NCI-H1694 treated with DMSO at 0.1 percent for 48 hours (cell line): ENCODE measurements around the gene PPM1M.

Experiments
- DNase-seq: peaks from one replicate; lab custom pipeline; 2025; lab: John Stamatoyannopoulos, UW

Gene PPM1M

DNA sequence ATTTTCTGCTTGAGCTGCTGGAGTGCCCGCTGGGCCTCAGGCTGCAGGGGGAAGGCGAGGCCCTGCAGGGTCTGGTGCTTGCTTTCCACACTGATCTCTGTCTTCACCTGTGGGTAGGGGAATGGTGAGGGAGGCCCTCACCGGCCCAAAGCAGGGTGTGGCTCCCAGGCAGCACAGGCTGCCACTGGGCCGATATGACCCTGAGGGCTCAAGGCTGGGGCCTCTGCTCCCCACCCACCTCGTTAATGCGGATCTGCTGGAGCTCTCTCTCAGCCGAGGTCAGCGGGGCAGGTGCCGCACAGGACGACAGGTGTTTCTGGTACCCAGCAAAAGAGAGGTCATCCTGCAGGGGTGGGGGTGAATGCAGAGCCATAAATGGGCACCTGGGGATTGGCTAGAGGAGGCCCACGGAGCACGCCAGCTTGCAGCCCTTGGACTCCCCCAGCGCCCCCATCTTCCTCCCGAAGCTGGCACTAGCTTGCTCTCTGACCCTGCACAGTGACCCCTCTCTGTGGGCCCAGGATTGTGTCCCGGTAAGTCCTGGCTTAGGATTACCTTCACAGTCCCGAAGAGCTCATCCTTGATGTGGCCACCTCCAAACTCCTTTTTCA lies 14.6 kb upstream of the PPM1M start:
- no peak for DNase-seq

DNA sequence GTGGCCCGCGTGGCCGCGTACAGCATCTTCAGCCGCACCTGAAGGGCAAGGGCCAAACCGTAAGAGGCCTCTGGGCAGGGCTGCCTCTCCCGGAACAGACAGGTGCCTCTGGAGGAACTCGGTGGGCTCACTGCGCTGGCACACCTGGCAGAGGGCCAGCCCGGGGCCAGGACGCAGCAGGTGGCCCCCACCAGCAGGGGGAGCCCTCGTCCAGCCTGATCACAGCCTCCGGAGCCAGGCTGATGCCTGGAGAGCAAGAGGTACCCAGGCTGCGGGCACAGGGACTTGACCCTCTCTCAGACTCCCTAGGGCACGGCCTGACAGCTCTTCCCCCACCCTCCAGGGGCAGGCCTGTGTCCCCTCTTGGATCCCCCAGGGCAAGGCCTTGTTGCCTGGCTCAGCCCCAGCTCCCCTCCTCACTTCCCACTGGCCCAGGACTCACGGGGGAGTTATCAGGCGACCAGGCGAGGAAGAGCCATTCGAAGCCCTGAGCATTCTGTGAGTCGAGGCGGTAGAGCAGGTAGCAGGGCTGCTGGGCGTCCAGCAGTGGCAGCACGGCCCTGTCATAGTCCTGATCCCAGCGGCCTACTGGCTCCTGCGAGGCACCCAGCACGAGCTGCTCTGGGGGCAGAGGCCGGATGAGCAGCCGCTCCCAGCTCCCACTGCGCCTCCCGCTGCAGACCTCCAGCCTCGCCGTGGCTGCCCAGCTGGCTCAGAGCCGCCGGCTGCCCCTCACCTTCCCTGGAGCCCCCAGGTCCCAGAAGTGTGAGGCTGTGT lies 13.9 kb upstream of the PPM1M start:
- peak; percentile 19 for DNase-seq

DNA sequence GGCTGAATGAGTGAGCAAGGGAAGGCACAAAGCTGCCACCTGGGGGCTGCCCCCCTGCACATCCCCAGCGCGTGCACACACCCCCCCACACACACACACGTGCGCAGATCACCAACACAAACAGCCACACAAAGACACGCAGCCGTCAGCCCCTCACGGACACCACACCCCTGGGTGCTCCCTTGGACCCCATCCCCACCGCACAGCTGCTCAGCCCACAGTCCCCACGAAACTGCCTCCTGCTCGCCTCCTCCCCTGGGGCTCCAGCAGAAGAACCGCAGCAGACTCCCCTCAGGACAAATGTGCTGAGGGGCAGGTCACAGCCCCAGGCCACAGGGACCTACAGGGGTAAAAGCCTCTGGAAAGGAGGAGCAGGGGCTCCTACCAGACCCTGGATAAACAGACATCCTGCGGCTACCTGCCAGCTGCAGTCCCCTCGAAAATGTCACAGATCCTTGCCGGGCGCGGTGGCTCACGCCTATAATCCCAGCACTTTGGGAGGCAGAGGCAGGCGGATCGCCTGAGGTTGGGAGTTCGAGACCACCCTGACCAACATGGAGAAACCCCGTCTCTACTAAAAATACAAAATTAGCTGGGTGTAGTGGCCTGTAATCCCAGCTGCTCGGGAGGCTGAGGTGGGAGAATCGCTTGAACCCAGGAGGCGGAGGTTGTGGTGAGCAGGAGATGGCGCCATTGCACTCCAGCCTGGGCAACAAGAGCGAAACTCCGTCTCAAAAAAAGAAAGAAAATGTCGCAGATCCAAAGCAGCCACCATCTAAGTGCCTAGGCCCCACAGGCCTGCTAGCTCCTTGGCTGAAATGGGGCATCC lies 13.1 kb upstream of the PPM1M start:
- no peak for DNase-seq

DNA sequence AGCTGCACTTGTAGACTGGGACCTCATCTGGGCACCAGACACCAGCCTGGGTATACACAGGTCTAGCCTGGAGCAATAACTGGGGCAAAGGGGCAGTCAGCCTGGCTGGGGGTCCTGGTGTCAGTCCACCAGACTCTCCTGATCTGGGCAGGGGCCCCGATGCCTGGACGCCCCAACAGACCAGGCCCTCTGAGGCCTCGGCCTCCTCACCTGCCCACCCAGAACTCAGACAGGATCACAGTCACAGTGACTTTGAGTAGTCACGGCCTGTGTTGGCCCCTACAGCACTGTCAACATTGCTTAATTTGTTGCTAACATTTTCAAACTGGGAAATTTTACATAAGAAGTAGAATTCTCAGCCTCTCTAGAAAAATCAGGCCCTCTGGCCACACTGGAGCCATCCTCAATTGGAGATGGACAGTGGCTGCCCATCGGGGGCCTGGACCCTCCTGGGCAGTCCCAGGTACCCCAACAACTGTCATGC lies 12.4 kb upstream of the PPM1M start:
- DNase-seq, result no peak

DNA sequence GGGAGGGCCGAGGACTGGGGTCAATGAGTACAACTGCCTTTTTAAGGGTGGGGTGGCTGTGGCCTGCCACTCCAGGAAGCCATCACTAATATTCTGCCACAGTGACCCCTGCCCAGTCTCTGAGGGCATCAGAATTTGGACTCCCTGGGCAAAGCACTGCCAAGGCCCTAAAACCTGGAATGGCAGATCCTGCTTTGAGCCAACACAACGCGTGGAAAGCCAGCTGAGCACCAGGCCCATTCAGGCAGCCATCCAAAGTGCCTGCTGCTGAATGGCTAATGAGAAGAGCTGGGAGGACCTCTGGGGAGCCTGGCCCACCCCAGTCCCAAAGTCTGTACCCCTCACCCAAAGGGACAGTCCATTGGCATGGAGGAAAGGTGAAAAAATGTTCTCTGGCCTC lies 11.6 kb upstream of the PPM1M start:
- DNase-seq, result no peak

DNA sequence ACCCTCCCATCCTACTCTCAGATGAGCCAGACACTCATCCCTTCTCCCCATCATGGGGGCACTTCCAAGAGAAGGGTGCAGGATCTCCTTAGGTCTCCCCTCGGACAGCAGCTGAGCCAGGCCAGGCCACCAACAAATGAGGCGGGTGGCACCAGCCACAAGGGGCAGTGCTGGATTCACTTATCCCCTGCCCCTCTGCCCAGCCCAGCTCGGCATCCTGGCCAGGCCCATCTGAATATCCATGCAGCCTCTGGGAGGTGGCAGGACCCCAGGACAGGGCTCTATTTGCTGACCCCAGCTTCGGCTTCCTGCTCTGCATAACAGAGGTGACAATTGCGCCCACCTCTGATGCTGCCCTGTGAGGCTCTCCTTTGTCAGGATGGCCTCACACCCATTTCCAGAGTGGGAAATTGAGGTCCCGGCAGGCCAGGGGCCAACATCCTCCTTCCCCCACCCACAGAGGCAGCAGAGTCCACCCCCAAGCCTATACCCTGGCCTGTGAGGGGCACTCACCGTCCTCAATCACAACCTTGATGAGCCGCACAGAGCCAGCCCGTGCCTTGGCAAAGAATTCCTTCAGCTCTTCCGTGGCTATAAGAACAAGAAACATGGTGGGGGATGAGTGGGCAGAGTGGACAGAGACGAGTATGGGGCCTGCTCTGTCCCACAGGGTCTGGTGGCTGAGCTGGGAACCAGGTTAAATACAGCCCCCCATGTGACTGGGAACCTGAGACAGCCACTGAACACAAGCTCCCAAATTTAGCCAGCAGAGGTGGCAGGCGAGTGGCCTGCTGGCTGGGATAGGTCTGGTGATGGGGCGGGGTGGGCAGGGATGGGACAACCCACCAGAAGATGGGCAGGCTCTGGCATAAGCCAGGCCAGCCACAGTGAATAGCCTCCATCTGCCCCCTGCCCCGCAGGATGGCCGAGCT lies 10.8 kb upstream of the PPM1M start:
- no peak for DNase-seq

DNA sequence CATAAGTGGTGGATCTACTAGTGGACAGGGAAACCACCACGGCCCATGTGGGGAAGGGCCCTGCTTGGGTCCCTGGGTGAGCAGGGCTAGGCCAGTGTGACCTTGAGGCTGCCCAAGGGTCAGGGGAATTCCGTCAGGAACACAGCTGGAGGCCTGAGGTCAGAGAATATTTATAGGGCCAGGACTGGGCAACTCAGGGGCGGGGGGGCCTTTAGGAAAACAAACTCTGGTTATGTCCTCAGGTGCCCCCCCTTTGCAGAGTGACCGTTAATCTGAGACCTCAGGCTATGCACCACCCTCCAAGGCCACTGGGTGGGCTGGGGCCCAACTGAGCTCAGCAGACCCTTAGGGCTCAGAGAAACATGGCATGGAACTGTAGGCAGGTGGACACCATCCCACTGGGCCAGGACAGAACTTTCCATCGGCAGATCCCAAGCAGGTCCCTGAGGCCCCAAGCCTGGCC lies 9.1 kb upstream of the PPM1M start:
- DNase-seq, result no peak

DNA sequence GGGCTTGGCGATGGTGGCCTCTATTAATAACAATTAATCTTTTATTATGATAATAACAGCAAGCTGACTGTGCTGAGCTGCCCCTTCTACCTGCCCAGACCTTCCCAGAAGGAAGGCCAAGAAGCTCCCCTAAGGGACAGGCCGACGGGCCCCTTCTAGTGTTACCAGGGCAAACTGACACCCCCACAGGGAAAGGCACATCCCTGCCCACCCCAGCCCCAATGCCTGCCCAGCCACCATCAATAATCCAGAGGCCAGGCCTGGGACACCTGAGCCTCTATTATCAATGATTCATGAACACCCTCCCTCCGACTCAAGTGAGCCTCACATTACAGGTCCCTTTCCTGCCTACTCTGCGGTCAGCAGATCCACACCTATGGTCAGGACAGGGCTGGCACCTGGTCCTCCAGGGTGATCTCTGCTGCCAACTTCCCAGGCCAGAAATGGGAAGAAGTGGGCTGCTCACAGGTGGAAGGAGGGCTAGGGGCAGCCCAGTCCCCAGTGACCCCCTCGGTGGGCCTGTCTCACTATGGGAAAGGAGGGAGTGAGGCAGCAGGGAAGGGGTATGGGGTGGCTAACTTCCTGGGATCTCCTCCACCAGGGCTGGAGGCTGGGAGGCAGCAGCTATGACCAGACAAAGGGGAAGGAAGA lies 8.4 kb upstream of the PPM1M start:
- no peak for DNase-seq

DNA sequence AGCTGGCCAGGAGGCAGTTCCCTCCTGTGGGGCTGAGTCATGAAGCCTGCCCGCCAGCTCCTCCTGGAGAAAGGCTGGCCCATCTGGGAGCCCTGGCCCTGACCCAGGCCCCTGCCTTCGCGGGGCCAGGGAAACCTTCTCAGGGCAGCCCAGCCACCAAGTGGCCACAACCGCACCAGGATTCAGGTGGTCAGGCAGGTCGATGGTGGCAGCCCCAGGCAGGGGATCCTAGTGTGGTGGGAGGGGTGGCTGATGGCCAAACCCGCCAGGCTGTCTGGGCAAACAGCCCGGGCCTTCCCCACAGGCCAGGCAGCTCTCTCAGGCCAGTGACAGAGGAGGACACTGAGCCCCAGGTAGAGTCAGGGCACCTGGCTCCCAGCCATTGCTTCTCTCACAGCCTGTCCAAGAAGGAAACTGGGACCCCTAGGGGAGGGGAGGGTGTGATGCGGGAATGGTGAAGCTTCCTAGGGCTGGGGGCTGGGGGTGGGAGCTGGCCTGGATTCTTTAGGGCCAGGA lies 7.8 kb upstream of the PPM1M start:
- no peak for DNase-seq

DNA sequence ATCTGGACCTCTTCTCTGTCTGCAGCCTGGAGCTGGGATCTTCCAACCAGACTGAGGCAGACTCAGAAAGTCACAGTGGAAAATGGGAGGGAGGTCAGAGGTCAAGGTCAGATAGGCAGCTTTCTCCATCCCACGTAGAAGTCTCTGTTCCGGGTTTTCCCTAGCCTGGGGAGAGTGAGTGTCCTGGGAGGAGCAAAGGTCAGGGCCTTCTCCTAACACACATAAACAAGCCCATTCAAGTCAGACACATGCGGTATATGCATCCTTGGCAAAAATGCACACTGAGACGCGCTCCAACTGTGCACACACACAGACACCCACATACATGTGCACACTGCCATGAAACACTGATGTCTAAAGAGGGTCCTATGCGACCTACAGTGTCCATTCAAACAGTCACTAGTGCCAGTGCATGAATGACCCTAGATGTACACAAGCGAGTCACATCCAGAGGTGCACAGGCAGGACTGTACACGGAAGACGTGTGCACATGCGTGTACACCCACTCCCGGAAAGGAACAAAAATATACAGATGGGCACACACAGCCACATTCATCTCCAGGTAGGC lies 7.3 kb upstream of the PPM1M start:
- no peak for DNase-seq

DNA sequence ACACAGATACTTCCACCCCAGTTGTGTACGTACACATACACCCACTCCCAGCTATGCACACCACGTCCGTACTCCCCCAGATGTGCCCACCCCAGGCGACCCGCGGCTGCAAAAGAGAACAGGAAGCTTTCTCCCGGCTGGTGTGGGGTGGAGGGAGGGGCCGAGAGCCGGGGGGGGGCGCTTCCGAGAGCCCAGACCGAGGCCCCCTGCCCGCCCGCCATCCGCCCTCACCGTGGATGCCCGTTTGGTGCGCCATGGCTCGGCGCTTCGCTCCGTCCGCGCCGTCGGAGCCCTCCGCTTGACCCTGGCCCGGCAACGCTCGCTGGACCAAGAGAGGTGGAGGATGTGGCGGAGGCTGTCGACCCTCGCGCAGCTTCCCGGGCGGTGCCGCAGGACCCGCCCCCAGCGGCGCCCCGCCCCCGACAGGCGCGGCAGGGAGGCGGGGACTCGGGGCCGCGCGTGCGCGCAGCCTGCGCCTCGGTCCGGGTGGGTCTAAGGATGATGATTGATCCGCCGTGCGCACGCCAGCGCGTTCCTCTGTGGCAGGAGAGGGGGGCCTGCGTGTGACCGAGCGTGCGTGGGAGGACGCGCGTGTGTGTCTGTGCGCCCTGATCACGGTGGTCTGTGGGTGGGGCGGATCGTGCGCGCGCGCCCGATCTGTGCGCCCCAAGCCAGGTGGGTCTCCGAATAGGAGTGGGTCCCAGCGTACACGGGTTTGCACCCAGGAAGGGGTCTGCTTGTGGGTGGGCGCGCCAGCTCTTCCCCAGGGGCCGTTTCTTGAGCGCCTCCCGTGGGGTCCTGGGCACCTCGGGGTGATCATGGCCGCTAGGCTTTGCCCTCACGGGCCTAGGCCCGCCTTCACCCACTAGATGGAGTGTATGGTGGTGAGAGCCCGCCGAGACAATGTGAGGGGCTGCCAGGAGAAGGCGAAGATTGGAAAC lies 6.5 kb upstream of the PPM1M start, which contains the start of gene TWF2:
TWF2 (minus strand) TSS at position 398 of the 941 bp plus-strand sequence; CDS start at position 256, 142 bp downstream.
- no peak for DNase-seq

DNA sequence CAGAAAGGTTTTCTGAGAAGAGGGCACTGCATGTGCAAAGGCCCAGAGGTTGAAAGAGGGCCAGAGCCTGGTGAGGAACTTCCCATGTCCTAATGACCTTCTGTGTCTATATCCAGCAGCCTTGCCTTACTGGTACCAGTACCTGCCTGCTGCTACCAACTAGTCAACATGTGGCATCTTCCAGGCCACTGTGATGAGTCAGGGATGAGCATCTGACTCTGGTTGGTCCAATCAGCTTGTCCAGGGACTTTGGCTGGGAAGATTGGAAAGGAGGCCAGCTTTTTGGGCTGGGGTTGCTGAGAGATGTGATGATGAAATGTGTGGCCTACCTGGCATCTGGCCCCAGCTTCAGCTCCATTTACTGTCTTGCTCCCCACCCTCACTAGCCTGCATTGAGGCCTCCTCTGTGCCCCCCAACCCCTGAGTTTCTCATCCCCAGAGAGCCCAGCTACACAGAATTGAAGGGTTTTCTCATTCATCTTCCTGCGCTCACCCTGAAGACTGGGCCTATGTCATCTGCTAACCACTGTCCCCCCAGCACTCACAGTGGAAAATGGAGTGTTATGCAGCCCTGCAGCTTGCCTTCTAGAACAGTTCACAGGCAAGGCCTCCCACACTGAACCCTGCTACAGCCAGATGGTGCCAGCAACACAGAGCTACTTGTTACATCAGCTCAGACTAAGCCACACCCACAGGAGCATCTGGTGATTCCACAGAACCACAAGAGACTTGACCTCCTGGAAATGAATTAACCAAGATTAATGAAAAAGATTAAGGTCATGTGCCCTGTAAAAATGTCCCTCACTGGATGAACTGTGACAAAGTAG lies 5.3 kb upstream of the PPM1M start:
- DNase-seq, result peak; percentile 36

DNA sequence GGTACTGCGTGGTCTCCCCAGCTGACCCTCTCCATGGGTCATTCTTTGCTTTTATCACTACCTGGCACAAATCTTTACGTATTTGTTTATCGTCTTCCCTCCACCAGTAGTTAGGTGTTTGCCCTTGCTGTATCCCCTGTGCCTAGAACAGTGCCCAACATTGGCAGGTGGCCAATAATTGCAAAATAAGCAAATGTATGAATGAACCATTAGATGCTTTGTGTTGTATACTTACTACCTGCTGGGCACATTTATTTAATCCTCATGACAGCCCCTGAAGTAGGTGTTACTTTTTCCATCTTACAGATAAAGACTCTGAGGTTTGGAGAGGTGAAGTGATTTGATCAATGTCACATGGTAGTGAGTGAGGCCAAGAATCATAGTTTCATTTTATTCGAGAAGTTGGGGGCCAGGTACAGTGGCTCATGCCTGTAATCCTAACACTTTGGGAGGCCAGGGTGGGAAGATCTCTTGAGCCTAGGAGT lies 4.6 kb upstream of the PPM1M start:
- no peak for DNase-seq

DNA sequence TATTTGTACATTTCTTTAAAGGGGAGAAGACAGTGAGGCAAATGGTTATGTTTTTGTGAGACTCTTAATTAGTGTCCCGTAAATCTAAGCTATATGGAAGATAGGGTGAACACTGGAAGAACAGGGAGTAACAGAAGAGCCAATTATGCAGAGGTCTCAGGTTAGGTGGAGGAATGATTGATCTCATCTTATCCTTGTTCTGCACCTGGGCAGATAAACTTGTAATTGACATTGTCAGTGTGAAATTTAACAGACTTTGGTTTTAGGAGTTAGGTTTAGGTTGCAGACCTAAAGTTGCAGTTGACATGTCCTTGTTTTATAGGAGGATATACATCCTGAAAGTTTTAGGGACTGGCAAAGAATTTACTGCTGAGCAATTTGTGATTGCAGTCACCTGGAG lies 3.5 kb upstream of the PPM1M start:
- DNase-seq, result no peak

DNA sequence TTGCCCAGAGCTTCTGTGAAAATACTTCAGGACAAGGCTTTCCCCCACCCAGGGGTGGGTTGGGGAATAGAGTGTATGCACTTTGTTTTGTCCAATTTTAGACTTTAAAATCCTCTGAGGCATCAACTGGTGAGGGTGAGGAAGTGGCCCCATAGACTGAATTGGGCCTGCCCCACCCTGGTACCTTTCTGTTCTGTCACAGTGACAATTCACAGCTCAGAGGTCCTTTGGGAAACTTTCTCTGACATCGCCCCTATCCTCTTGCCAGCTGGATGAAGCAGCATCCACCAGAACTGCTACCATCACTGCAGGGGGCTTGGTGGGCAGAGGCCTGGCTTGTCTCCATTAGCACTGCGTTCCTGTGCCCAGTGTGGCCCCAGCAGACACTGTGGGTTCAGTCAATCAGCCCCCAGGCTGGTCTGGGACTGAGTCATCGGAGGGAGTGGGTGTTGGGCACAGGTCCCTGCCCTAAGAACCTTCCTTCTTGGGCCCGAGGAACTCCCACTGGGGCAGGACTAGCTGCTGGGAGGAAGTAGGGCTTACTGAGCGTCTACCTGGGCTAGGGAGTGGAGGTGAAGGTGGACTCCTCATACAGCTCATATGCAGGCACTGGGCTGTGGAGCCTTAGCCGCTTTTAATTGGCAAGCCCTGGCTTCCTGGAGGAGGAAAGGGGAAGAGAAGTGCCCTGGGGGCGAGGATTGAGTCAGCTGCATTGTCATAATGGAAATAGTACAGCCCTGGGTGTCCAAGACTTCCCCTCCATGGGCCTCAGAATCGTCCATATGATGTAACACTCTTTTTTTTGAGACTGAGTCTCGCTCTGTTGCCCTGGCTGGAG lies 1.5 kb upstream of the PPM1M start:
- DNase-seq, result no peak

DNA sequence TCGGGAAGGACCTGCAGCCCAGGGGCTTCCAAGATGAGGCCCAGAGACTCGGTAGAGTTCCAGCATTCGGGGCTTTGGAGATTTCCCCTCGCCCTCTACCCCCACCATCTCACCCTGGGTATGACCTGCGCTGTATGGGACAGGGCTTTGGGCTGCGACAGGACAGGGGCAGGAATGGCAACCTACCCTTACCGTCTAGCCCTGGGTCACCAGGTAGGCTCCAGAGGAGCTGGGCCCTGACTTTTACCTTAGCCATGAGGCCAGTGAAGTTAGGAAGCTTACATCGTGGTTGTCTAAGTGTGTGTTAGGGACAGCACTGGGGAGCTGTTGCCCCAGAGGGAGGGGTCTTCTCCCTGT lies 683 bp downstream of the PPM1M start:
- DNase-seq, result no peak

DNA sequence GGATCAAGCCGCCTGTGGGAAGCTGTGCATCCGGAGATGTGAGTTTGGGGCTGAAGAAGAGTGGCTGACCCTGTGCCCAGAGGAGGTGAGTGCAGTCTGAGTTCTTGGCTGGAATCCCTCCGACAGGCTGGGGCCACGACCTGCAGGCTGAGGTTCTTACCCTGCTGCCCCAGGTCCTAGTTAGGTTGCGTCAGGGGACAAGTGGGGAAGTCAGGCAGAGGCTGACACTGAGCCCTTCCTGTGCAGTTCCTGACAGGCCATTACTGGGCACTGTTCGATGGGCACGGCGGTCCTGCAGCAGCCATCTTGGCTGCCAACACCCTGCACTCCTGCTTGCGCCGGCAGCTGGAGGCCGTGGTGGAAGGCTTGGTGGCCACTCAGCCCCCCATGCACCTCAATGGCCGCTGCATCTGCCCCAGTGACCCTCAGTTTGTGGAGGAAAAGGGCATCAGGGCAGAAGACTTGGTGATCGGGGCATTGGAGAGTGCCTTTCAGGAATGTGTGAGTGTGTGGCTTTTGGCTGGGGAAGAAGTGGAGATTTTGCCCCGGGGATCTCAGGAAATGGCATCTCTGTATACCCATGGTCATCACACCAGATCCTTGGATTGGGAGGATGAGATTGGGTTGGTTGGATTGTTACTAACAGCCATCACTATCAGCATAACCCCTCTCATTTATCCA lies 1.3 kb downstream of the PPM1M start:
- DNase-seq, result no peak
